PC-3 (cell line): ENCODE measurements around the gene CEBPG. TPM values are rescaled to one million over a fixed set of nuclear protein-coding genes. Genes with fewer than 3 reads are reported as not detected.

Source experiments
- ATAC-seq: fragments of 200-7000 bp; cut with Tn5 transposase; 2 replicates; pipeline ENCODE4 v1.9.1; 2020; ENCODE audit warnings: mild to moderate bottlenecking, moderate library complexity
- BruUV-seq: library from RNA; stranded (reverse); fragments of 400-500 nt; replicated peaks from 2 replicates; lab custom pipeline; 2021; lab: Mats Ljungman, UMichigan
- CTCF ChIA-PET: fragments of 300-600 bp; sonication (Branson Sonifier 250); formaldehyde crosslinking; loops from one replicate; lab custom pipeline; 2022; ENCODE audit warnings: antibody characterized with exemption; lab: Charles Lee
- POLR2A ChIA-PET: fragments of 300-600 bp; sonication (Branson Sonifier 250); formaldehyde crosslinking; loops from one replicate; lab custom pipeline; 2022; ENCODE audit warnings: antibody characterized with exemption; ENCODE audit not compliant: unreplicated experiment; lab: Charles Lee
- DNase-seq: peaks from one replicate; pipeline ENCODE4 v3.0.0-alpha.2; 2015
- H2AFZ ChIP-seq: fragments of 300-600 bp; sonication (generic); 2 replicates; pipeline ENCODE4 v1.6.0; 2016; ENCODE audit warnings: antibody characterized with exemption, low read length
- H3F3A ChIP-seq: fragments of 300-600 bp; sonication (generic); one replicate; pipeline ENCODE4 v1.6.0; 2017; ENCODE audit warnings: antibody characterized with exemption, low read length, control low read depth, mild to moderate bottlenecking; ENCODE audit not compliant: unreplicated experiment
- H3K27ac ChIP-seq: fragments of 300-600 bp; sonication (generic); 2 replicates; pipeline ENCODE4 v1.5.1; 2016; ENCODE audit warnings: mild to moderate bottlenecking, low read length
- H3K27me3 ChIP-seq: fragments of 300-600 bp; sonication (generic); 2 replicates; pipeline ENCODE4 v1.6.1; 2016; ENCODE audit warnings: low read length, mixed read lengths
- H3K36me3 ChIP-seq: fragments of 300-600 bp; sonication (generic); 2 replicates; pipeline ENCODE4 v1.6.1; 2016; ENCODE audit warnings: low read depth, mixed run types, low read length, mixed read lengths
- H3K4me1 ChIP-seq: fragments of 300-600 bp; sonication (generic); 2 replicates; pipeline ENCODE4 v1.5.1; 2016; ENCODE audit warnings: low read length; ENCODE audit not compliant: insufficient read depth
- H3K4me2 ChIP-seq: fragments of 300-600 bp; sonication (generic); 2 replicates; pipeline ENCODE4 v1.6.0; 2016; ENCODE audit warnings: low read length
- H3K4me3 ChIP-seq: fragments of 300-600 bp; sonication (generic); 2 replicates; pipeline ENCODE4 v1.5.1; 2016; ENCODE audit warnings: mild to moderate bottlenecking, low read length, mixed read lengths
- H3K79me2 ChIP-seq: fragments of 300-600 bp; sonication (generic); 2 replicates; pipeline ENCODE4 v1.6.1; 2017; ENCODE audit warnings: low read length, mixed read lengths
- H3K9ac ChIP-seq: fragments of 300-600 bp; sonication (generic); 2 replicates; pipeline ENCODE4 v1.6.0; 2016; ENCODE audit warnings: mild to moderate bottlenecking, low read length
- H3K9me2 ChIP-seq: fragments of 300-600 bp; sonication (generic); replicated peaks from 2 replicates; pipeline ENCODE4 v1.6.1; 2016; ENCODE audit warnings: mixed run types, low read length, mixed read lengths
- H3K9me3 ChIP-seq: fragments of 300-600 bp; sonication (generic); 2 replicates; pipeline ENCODE4 v1.6.1; 2016; ENCODE audit warnings: low read length, mixed read lengths
- H4K20me1 ChIP-seq: fragments of 300-600 bp; sonication (generic); 2 replicates; pipeline ENCODE4 v1.6.1; 2016; ENCODE audit warnings: low read length, mixed read lengths
- EZH2 ChIP-seq: fragments of 300-600 bp; sonication (generic); IDR thresholded peaks from one replicate; pipeline ENCODE4 v1.6.1; 2017; ENCODE audit warnings: antibody characterized with exemption, mild to moderate bottlenecking, low read length; ENCODE audit not compliant: unreplicated experiment
- EZH2phosphoT487 ChIP-seq: fragments of 300-600 bp; sonication (generic); IDR thresholded peaks from 2 replicates; pipeline ENCODE4 v1.6.1; 2018; ENCODE audit warnings: mild to moderate bottlenecking, antibody characterized with exemption, low read length, borderline replicate concordance
- intact Hi-C: fragments of 100-400 bp; cut with micrococcal nuclease; formaldehyde crosslinking; loops from 2 replicates; pipeline ENCODE4 v1.9.0; 2023
- total RNA-seq: library from RNA; depleted of rRNA; stranded (reverse); fragments of >200 nt; gene quantifications from 2 replicates; pipeline ENCODE4 v1.2.3, GENCODE V29; 2014
- TF ChIP-seq, protein P1 (sequence below): fragments of 300-600 bp; sonication (generic); conservative IDR thresholded peaks from 2 replicates; pipeline ENCODE4 v1.5.1; 2017; ENCODE audit warnings: antibody characterized with exemption, low read depth, mild to moderate bottlenecking, low read length

The CEBPG gene
- total RNA-seq, 1 experiment from 2014 or later: 24.6 TPM

DNA sequence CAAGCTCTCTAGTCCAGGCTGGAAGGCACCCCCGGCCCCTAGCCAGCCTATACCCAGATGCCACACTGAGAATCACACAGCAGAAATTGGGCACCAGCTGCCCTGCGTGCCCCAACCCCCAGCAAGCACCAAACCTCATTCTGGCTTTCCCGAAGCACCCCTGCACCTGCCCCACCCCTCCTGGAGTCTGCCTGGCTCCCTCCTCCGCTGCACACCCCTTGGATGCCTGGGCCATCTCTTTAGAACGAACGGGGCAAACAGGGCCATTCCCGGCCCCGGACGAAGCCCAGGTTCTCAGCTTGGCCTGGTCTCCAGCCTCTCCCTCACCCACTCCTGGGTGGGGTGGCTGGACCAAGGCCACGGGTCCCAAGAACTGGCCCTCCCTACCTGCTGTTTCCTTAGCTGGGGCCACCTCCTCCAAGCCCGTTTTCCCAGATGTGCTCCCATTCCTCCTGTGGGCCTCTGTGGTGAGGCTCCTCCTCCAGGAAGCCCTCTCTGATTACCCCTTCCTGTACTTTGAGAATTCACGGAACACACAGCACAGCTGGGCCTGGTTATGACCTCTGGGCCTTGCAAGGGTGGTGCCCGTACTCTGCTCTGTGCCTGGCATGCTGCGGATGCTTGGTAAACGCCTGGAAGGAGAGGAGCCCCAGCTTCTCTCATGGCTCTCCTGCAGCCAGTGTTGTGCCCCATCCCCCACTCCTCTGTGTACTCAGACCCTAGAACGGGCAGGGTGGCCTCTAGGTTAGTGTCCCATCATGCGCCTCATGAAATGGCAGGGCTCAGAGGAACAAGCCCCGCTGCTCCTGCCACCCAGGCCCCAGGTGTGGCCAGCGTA lies 21.4 kb downstream of the CEBPG start:
- no peak overlapping the region for H3K9ac ChIP-seq
- no TSS peak for BruUV-seq
- intact Hi-C loops: no loop called here
- POLR2A ChIA-PET: no interaction called here
- no peak overlapping the region for H2AFZ ChIP-seq
- CTCF ChIA-PET: interaction anchor here (0.6 kb wide), 1 partner anchor 79 kb away, joined by 4 read pairs; no protein-coding TSS in a partner anchor
- DNase-seq (no peak), ATAC-seq (peak; percentile 10; the same call in 1 of the 2 replicates)
- H3K9me2 ChIP-seq: no peaks in the 10 kb centered on the region
- H3K9me3 ChIP-seq: no peaks in the 10 kb centered on the region
- H3F3A ChIP-seq: no peaks in the 10 kb centered on the region
- no peaks in the 10 kb centered on the region for H3K27me3 ChIP-seq
- H3K36me3 ChIP-seq: no peaks in the 10 kb centered on the region
- H4K20me1 ChIP-seq: no peaks in the 10 kb centered on the region
- H3K27ac ChIP-seq: no peak overlapping the region
- no peaks in the 10 kb centered on the region for H3K4me1 ChIP-seq
- TF ChIP-seq, protein P1, sequence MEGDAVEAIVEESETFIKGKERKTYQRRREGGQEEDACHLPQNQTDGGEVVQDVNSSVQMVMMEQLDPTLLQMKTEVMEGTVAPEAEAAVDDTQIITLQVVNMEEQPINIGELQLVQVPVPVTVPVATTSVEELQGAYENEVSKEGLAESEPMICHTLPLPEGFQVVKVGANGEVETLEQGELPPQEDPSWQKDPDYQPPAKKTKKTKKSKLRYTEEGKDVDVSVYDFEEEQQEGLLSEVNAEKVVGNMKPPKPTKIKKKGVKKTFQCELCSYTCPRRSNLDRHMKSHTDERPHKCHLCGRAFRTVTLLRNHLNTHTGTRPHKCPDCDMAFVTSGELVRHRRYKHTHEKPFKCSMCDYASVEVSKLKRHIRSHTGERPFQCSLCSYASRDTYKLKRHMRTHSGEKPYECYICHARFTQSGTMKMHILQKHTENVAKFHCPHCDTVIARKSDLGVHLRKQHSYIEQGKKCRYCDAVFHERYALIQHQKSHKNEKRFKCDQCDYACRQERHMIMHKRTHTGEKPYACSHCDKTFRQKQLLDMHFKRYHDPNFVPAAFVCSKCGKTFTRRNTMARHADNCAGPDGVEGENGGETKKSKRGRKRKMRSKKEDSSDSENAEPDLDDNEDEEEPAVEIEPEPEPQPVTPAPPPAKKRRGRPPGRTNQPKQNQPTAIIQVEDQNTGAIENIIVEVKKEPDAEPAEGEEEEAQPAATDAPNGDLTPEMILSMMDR: no peak
- no peak for TF ChIP-seq EZH2
- no peak for TF ChIP-seq EZH2phosphoT487
- no peak overlapping the region for H3K4me3 ChIP-seq
- no peaks in the 10 kb centered on the region for H3K79me2 ChIP-seq
- H3K4me2 ChIP-seq: no peak overlapping the region

DNA sequence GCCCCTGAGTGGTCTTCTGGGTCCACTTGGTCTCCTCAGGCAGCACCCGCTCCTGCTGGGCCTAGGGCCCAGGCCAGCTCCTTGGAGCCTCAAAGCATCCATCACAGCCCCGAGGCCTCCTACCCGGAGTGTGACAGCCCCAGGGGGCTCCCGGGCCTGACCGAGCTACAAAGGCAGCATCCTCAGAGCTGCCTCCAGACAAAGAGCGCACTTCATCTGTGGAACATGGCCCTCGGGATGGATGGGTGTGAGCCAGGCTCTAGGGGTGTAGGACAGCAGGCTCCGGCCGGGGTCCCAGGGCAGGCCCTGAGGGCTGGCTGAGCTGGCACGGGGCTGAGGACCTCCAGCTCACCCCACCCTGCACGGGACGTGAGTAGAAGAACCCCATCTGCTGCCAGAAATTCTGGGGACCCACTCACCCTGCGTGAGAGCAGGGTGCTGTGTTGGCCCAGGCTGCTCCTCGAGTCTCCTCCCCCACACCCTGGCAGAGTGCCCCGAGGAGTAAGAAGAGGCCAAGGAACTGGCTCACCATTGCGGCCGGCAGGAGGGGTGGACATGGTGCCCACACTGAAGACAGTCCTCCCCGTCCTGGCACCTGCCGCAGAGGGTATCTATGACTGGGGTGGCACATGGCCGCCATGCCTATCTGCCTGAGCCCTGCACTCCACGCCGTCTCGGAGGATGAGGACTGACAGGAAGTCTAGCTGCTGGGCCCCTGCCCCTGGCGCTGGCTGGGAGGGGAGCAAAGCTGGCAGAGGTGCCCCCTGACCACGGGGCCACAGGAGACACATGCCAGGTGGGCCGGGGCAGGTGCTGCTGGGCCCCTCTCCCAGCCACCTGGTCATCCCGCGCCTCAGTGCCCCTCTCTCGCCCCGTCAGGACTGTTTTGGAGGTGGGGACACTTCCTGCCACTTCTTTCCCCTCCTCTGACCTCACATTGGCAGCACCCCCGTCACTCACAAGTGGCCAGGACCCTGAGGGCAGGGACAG lies 22.3 kb downstream of the CEBPG start:
- no TSS peak for BruUV-seq
- intact Hi-C loops: no loop called here
- Histone ChIP-seq H3K4me3 (no peak overlapping the region), H2AFZ (no peak overlapping the region), H3K79me2 (no peaks in the 10 kb centered on the region), H3K4me1 (no peaks in the 10 kb centered on the region), H3K4me2 (no peak overlapping the region), H3K9ac (no peak overlapping the region), H4K20me1 (no peaks in the 10 kb centered on the region), H3K9me3 (no peaks in the 10 kb centered on the region), H3K36me3 (no peaks in the 10 kb centered on the region), H3F3A (no peaks in the 10 kb centered on the region), H3K9me2 (no peaks in the 10 kb centered on the region), H3K27me3 (no peaks in the 10 kb centered on the region), H3K27ac (no peak overlapping the region)
- CTCF ChIA-PET: no interaction called here
- POLR2A ChIA-PET: no interaction called here
- DNase-seq: no peak
- TF ChIP-seq EZH2 (no peak), EZH2phosphoT487 (no peak)
- TF ChIP-seq, protein P1: no peak
- no peak for ATAC-seq
